A549 (cell line): ENCODE data around the gene MSTN. TPM values are rescaled to one million over a fixed set of nuclear protein-coding genes. Genes with fewer than 3 reads are reported as not detected.

ENCODE experiments used
- ATAC-seq, 2 experiments: fragments of 200-7000 bp in 1 of 2; fragments of >200 bp in 1 of 2; cut with Nextera tagmentation in 1 of 2; cut with Tn5 transposase in 1 of 2; 3 replicates each; pipeline versions ENCODE4 v1.8.0 to v1.9.1; 2018 to 2020; ENCODE audit warnings: mild to moderate bottlenecking in 1 of 2, moderate library complexity in 1 of 2
- CTCF ChIA-PET: fragments of 300-600 bp; sonication (Branson Sonifier 250); formaldehyde crosslinking; extraction: SDS; loops from one replicate; lab custom pipeline; 2021; ENCODE audit warnings: antibody characterized with exemption, inconsistent platforms; lab: Yijun Ruan, JAX
- POLR2A ChIA-PET: fragments of 350-600 bp; formaldehyde crosslinking; extraction: SDS; loops from one replicate; lab custom pipeline; 2021; ENCODE audit warnings: antibody characterized with exemption, inconsistent platforms; lab: Yijun Ruan, JAX
- DNase-seq, 2 experiments: peaks; one replicate each; pipeline versions ENCODE4 v3.0.0 to v3.0.0-alpha.2; 2011 to 2016; ENCODE audit warnings: low read depth in 1 of 2, low spot score in 1 of 2
- FAIRE-seq: peaks from 2 replicates; lab custom pipeline; 2011; peaks lifted over from hg19 to GRCh38; lab: Jason Lieb, UNC
- H3K27ac ChIP-seq, 2 experiments: fragments of >200 bp; sonication (Bioruptor Twin); formaldehyde crosslinking; 3 replicates each; pipeline ENCODE4 v1.5.1; 2016 to 2017
- H3K4me1 ChIP-seq: fragments of >200 bp; sonication (Bioruptor Twin); formaldehyde crosslinking; 3 replicates; pipeline ENCODE4 v1.6.1; 2016
- H3K4me2 ChIP-seq: fragments of >200 bp; sonication (Bioruptor Twin); formaldehyde crosslinking; 3 replicates; pipeline ENCODE4 v1.6.1; 2016
- H3K4me3 ChIP-seq: fragments of >200 bp; sonication (Bioruptor Twin); formaldehyde crosslinking; 3 replicates; pipeline ENCODE4 v1.5.1; 2016
- H3K9me3 ChIP-seq: fragments of >200 bp; sonication (Bioruptor Twin); formaldehyde crosslinking; 3 replicates; pipeline ENCODE4 v1.6.1; 2016
- BCL3 ChIP-seq: fragments of >200 bp; sonication (Bioruptor Twin); formaldehyde crosslinking; IDR thresholded peaks from 3 replicates; pipeline ENCODE4 v1.6.1; 2016
- CBX2 ChIP-seq: fragments of 200-600 bp; sonication (generic); IDR thresholded peaks from 2 replicates; pipeline ENCODE4 v1.6.1; 2016; ENCODE audit warnings: low read depth, mild to moderate bottlenecking, borderline replicate concordance
- CHD2 ChIP-seq: fragments of 150-350 bp; IDR thresholded peaks from 2 replicates; pipeline ENCODE4 v1.6.1; 2014; ENCODE audit warnings: low read length; ENCODE audit not compliant: partially characterized antibody
- CHD4 ChIP-seq: fragments of 200-600 bp; sonication (generic); IDR thresholded peaks from 2 replicates; pipeline ENCODE4 v1.6.1; 2016; ENCODE audit warnings: antibody characterized with exemption, mild to moderate bottlenecking, borderline replicate concordance
- EHMT2 ChIP-seq: fragments of 200-600 bp; sonication (generic); IDR thresholded peaks from 2 replicates; pipeline ENCODE4 v1.6.1; 2016; ENCODE audit warnings: antibody characterized with exemption, low read depth, mild to moderate bottlenecking, moderate library complexity
- EP300 ChIP-seq, 2 experiments: fragments of >200 bp; sonication (Bioruptor Twin); formaldehyde crosslinking; IDR thresholded peaks; 2 replicates in 1 of 2; 3 replicates in 1 of 2; pipeline ENCODE4 v1.6.1; 2016 to 2017
- GATA3 ChIP-seq: IDR thresholded peaks from 2 replicates; pipeline ENCODE4 v1.6.1; 2012; ENCODE audit warnings: borderline replicate concordance
- HEYL ChIP-seq: fragments of 250-450 bp; sonication (Bioruptor Pico); IDR thresholded peaks from 2 replicates; pipeline ENCODE4 v1.8.0; 2021; ENCODE audit warnings: mild to moderate bottlenecking, moderate library complexity
- HOXA7 ChIP-seq: fragments of 250-450 bp; sonication (Bioruptor Pico); IDR thresholded peaks from 2 replicates; pipeline ENCODE4 v1.5.0; 2020; ENCODE audit warnings: mild to moderate bottlenecking, moderate library complexity
- HOXB13 ChIP-seq: fragments of 250-450 bp; sonication (Bioruptor Pico); IDR thresholded peaks from 2 replicates; pipeline ENCODE4 v1.5.0; 2020; ENCODE audit warnings: low read depth, mild to moderate bottlenecking, moderate library complexity
- JUN ChIP-seq, 2 experiments: fragments of >200 bp; sonication (Bioruptor Twin); formaldehyde crosslinking; IDR thresholded peaks; 2 replicates in 1 of 2; 3 replicates in 1 of 2; pipeline ENCODE4 v1.6.1; 2016 to 2017
- KDM1A ChIP-seq: fragments of 200-600 bp; sonication (generic); IDR thresholded peaks from 2 replicates; pipeline ENCODE4 v1.6.1; 2016; ENCODE audit warnings: low read depth, mild to moderate bottlenecking
- KDM5A ChIP-seq: fragments of 200-600 bp; sonication (generic); IDR thresholded peaks from 2 replicates; pipeline ENCODE4 v1.6.1; 2016; ENCODE audit warnings: antibody characterized with exemption, mild to moderate bottlenecking
- NFE2L2 ChIP-seq: fragments of 150-350 bp; conservative IDR thresholded peaks from 2 replicates; pipeline ENCODE4 v1.6.1; 2014; ENCODE audit warnings: low read length
- POLR2A ChIP-seq: IDR thresholded peaks from 2 replicates; pipeline ENCODE4 v1.6.1; 2012; ENCODE audit warnings: mild to moderate bottlenecking, low read length
- RAD21 ChIP-seq, 2 experiments: fragments of >200 bp in 1 of 2; sonication (Bioruptor Twin) in 1 of 2; formaldehyde crosslinking in 1 of 2; IDR thresholded peaks in 1 of 2; conservative IDR thresholded peaks in 1 of 2; 2 replicates in 1 of 2; 3 replicates in 1 of 2; pipeline ENCODE4 v1.6.1; 2012 to 2018; ENCODE audit warnings: inconsistent platforms in 1 of 2
- RARB ChIP-seq: fragments of 250-450 bp; sonication (Bioruptor Pico); IDR thresholded peaks from 2 replicates; pipeline ENCODE4 v1.8.0; 2021; ENCODE audit warnings: mild to moderate bottlenecking, moderate library complexity
- REST ChIP-seq: fragments of 200-600 bp; sonication (generic); IDR thresholded peaks from 2 replicates; pipeline ENCODE4 v1.6.1; 2016; ENCODE audit warnings: antibody characterized with exemption, mild to moderate bottlenecking, moderate library complexity
- RNF2 ChIP-seq: fragments of 200-600 bp; sonication (generic); IDR thresholded peaks from 2 replicates; pipeline ENCODE4 v1.6.1; 2016; ENCODE audit warnings: low read depth, mild to moderate bottlenecking, antibody characterized with exemption, moderate library complexity, borderline replicate concordance
- SMC3 ChIP-seq: fragments of >200 bp; sonication (Bioruptor Twin); formaldehyde crosslinking; IDR thresholded peaks from 3 replicates; pipeline ENCODE4 v1.6.1; 2018; ENCODE audit warnings: inconsistent platforms
- TFCP2L1 ChIP-seq: fragments of 250-450 bp; sonication (Bioruptor Pico); IDR thresholded peaks from 2 replicates; pipeline ENCODE4 v1.5.0; 2021; ENCODE audit warnings: mild to moderate bottlenecking
- TP53 ChIP-seq: fragments of 250-450 bp; sonication (Bioruptor Pico); IDR thresholded peaks from 2 replicates; pipeline ENCODE4 v1.5.0; 2021; ENCODE audit warnings: mild to moderate bottlenecking, moderate library complexity
- ZFP36 ChIP-seq: fragments of 450-650 bp; IDR thresholded peaks from 2 replicates; pipeline ENCODE4 v1.6.1; 2014; ENCODE audit warnings: borderline replicate concordance; ENCODE audit not compliant: partially characterized antibody
- ZNF302 ChIP-seq: fragments of 250-450 bp; sonication (Bioruptor Pico); IDR thresholded peaks from 2 replicates; pipeline ENCODE4 v1.9.0; 2021; ENCODE audit warnings: inconsistent platforms, mild to moderate bottlenecking, moderate library complexity
- WGBS: methylation state at CpG from one replicate; pipeline ENCODE4 v1.1.6; 2017; ENCODE audit errors: missing lambda C conversion rate; 5-methylcytosine and 5-hydroxymethylcytosine counted together
- polyA plus RNA-seq, 4 experiments: library from polyadenylated mRNA; depleted of rRNA in 3 of 4; stranded (reverse); fragments of >200 nt; fragmentation: RNase III in 1 of 4; extraction: RNeasy Plus Mini Kit Qiagen cat#74134 plus additional on column Dnase treatment in 1 of 4; gene quantifications; 2 replicates in 3 of 4; 3 replicates in 1 of 4; pipeline ENCODE4 v1.2.3, GENCODE V29; 2011 to 2017
- TF ChIP-seq, protein P1 (sequence below): fragments of 250-450 bp; sonication (Bioruptor Pico); IDR thresholded peaks from 2 replicates; pipeline ENCODE4 v1.5.0; 2021; ENCODE audit warnings: mild to moderate bottlenecking, moderate library complexity, borderline replicate concordance
- TF ChIP-seq, protein P2 (sequence below): fragments of 450-650 bp; IDR thresholded peaks from 2 replicates; pipeline ENCODE4 v1.6.1; 2014; ENCODE audit warnings: antibody characterized with exemption

The MSTN gene
- polyA plus RNA-seq, 2 of the 4 experiments (the other 2 are of a cell fraction) = 0.06 to 0.13 TPM

DNA sequence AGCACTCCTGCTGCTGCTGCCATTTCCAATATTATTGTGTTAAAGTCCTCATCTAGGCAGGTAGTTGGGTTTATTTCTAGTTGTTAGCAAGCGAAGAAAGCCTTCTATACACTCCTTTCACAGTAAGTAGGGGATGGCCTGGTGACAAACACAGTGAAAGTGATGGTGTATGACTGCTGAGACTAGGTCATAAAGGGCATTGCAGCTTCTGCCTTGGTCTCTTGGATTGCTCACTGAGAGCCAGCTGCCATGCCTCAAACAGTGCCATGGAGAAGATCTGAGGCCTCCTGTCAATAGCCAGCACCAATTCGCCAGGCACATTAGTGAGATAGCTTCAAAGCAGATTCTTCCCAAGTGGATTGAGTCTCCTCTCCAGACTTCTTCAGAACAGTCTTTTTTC lies 27.6 kb upstream of the MSTN start:
- no peak for FAIRE-seq
- 0 out of 6 replicates have a peak, but pooled peaks of 1 of the 2 experiments have one; percentile 34 for ATAC-seq
- ChIA-PET CTCF (interaction anchor here (1.1 to 2.3 kb wide), 4 partner anchors 31 to 714 kb away, joined by 3 to 14 read pairs (median 5); a partner anchor contains a TSS), POLR2A (no interaction called here)
- DNase-seq = no peak
- Histone ChIP-seq H3K4me1 (no peaks in the 10 kb centered on the region), H3K4me3 (no peak overlapping the region), H3K9me3 (no peaks in the 10 kb centered on the region), H3K27ac (no peak overlapping the region), H3K4me2 (no peak overlapping the region)
- WGBS = 89% methylated on average over 2 of the region's 2 CpGs
- TF ChIP-seq KDM5A (no peak), JUN (IDR thresholded peaks at IDR 0.05) (no peak), HEYL (no peak), GATA3 (no peak), NFE2L2 (no peak), RNF2 (no peak), HOXB13 (CRISPR knock-in tag) (no peak), RAD21 (conservative IDR thresholded peaks at IDR 0.05 in 1 of 2, IDR thresholded peaks at IDR 0.05 in 1 of 2) (no peak), REST (no peak), CHD4 (no peak), BCL3 (no peak), TP53 (CRISPR knock-in tag) (no peak), ZNF302 (CRISPR knock-in tag) (no peak), HOXA7 (CRISPR knock-in tag) (no peak), POLR2A (no peak), SMC3 (no peak)
- TF ChIP-seq, protein P1, sequence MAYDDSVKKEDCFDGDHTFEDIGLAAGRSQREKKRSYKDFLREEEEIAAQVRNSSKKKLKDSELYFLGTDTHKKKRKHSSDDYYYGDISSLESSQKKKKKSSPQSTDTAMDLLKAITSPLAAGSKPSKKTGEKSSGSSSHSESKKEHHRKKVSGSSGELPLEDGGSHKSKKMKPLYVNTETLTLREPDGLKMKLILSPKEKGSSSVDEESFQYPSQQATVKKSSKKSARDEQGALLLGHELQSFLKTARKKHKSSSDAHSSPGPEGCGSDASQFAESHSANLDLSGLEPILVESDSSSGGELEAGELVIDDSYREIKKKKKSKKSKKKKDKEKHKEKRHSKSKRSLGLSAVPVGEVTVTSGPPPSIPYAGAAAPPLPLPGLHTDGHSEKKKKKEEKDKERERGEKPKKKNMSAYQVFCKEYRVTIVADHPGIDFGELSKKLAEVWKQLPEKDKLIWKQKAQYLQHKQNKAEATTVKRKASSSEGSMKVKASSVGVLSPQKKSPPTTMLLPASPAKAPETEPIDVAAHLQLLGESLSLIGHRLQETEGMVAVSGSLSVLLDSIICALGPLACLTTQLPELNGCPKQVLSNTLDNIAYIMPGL (CRISPR knock-in tag) = no peak

DNA sequence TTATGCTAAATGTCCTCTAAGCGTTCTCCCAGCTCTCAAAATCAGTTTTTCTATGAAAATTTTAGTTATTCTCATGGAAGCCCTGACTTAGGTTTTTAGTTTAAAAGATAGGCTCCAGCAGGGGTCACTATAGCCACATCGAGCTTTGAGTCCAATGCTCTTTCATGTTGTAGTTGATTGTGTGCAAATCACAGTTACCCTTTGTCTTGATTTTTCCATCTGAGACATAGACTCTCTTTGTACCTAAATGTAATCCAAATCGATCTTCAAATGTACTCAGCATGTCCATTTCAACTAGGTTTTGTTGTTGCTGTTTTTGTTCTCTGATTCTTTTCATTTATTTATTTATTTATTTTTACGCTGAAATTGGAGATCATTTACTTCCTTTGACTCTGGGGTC lies 26.4 kb upstream of the MSTN start:
- WGBS = 25% methylated on average over 4 of the region's 4 CpGs
- Histone ChIP-seq H3K4me3 (no peak overlapping the region), H3K4me1 (no peaks in the 10 kb centered on the region), H3K9me3 (no peaks in the 10 kb centered on the region), H3K4me2 (no peak overlapping the region), H3K27ac (no peak overlapping the region)
- CTCF ChIA-PET = interaction anchor here (0.7 to 2.3 kb wide), 40 partner anchors 8 to 441 kb away, joined by 3 to 23 read pairs (median 4); partner anchors contain the start of genes HIBCH and OSGEPL1
- peak; percentile 63 for FAIRE-seq
- DNase-seq = peak; percentile 10 to 71
- ATAC-seq = peak; percentile 54 to 86; a peak in 4 of 6 replicates
- POLR2A ChIA-PET = no interaction called here
- TF ChIP-seq REST (no peak), HOXB13 (CRISPR knock-in tag) (no peak), RNF2 (no peak), CBX2 (no peak), CHD2 (no peak), TFCP2L1 (CRISPR knock-in tag) (no peak), ZFP36 (no peak), EP300 (IDR thresholded peaks at IDR 0.05) (no peak), KDM1A (no peak), EHMT2 (no peak), RARB (CRISPR knock-in tag) (no peak)
- TF ChIP-seq, protein P2, sequence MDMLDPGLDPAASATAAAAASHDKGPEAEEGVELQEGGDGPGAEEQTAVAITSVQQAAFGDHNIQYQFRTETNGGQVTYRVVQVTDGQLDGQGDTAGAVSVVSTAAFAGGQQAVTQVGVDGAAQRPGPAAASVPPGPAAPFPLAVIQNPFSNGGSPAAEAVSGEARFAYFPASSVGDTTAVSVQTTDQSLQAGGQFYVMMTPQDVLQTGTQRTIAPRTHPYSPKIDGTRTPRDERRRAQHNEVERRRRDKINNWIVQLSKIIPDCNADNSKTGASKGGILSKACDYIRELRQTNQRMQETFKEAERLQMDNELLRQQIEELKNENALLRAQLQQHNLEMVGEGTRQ = no peak
